Measurements from ENCODE around the gene FRMPD4.

FRMPD4 gene

DNA sequence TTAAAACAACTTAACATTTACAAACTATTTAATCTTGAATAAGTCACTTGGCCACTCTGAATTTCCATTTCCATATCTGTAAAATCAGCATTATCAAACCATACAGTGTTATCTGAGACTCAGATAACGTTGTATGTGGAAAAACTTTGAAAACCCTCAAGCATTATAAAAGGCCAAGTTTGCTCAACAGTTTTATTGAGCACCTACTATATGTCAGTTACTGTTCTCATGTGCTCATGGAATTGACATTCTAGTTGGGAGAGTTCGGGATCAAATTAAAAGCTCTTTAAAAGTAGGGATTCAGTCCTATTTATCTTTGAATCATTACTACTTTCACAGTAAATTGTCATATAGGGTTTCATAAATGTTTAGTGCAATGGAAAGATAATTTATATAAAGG is 97.9 kb downstream of the FRMPD4 start:
- no peak for TF ChIP-seq ZFX (IDR thresholded peaks at IDR 0.05)
- TF ChIP-seq, protein P1, sequence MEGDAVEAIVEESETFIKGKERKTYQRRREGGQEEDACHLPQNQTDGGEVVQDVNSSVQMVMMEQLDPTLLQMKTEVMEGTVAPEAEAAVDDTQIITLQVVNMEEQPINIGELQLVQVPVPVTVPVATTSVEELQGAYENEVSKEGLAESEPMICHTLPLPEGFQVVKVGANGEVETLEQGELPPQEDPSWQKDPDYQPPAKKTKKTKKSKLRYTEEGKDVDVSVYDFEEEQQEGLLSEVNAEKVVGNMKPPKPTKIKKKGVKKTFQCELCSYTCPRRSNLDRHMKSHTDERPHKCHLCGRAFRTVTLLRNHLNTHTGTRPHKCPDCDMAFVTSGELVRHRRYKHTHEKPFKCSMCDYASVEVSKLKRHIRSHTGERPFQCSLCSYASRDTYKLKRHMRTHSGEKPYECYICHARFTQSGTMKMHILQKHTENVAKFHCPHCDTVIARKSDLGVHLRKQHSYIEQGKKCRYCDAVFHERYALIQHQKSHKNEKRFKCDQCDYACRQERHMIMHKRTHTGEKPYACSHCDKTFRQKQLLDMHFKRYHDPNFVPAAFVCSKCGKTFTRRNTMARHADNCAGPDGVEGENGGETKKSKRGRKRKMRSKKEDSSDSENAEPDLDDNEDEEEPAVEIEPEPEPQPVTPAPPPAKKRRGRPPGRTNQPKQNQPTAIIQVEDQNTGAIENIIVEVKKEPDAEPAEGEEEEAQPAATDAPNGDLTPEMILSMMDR (conservative IDR thresholded peaks at IDR 0.05) = no peak
- no peak overlapping the region for H3K27ac ChIP-seq

DNA sequence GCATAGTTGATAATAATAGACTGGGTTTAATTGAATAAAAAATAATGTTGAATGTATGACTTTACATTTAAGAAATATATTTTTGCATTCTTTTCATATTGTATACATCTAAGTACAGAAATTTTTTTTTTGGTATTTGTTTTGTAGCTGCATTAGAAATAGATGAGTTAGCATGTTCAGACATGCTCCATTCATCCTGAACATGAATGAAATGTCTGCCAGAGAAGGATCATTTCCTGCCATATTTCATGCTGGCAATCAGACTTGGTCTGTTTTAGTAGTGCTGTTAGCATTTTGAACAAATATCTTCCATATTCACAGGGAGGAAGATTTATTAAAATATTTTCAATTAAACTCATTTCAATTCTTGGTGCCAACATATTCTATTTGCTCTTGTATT is 98.9 kb downstream of the FRMPD4 start:
- H3K27ac ChIP-seq = no peak overlapping the region
- TF ChIP-seq ZFX (IDR thresholded peaks at IDR 0.05) = no peak
- TF ChIP-seq, protein P1 (conservative IDR thresholded peaks at IDR 0.05) = no peak

DNA sequence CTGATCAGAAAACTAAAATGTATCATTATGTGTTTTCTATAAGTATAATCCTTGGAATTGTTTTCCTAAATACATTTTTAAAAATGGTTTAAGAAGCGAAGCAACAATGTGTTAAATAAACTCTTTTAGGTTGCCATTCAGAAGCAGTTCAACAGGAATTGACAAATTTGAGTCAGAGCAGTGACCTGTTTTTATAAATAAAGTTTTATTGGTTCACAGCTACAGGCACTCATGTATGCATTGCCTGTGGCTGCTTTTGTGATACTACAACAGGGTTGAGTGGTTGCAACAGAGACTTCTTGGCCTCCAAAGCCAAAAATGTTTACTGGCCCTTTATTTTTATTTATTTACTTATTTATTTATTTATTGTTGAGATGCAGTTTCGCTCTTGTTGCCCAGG is 99.5 kb downstream of the FRMPD4 start:
- no peak for TF ChIP-seq ZFX (IDR thresholded peaks at IDR 0.05)
- TF ChIP-seq, protein P1 (conservative IDR thresholded peaks at IDR 0.05) = no peak
- H3K27ac ChIP-seq = no peak overlapping the region

DNA sequence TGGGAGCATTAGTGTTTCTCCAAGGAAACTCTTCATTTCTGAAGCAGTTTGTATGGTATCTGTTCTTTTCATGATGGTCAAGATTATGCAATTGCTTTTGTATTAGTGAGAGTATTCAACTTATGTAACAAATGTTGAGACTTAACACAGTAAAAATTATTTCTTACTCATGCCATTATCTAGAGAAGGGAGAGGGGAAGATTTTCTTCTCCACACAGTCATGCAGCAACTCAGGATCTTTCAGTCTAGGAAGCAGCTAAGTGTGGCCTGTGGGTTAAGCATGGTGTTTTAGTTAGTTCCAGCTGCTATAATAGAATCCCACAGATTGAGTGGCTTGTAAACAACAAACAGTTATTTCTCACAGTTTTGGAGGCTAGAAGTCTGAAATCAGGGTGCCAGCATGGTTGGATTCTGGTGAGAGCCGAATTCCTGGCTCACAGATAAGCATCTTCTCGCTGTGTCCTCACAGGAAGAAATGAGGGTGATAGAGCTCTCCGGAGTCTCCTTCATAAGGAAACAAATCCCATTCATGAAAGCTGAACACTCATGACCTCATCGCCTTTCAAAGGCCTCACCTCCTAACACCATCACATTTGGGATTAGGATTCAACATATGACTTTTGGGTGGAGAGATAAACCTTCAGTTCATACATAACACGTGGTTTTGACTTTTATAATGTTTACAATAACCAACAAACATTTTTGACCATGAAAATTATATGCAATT is 101.2 kb downstream of the FRMPD4 start:
- TF ChIP-seq ZFX (IDR thresholded peaks at IDR 0.05) = no peak
- TF ChIP-seq, protein P1 (conservative IDR thresholded peaks at IDR 0.05) = no peak
- no peak overlapping the region for H3K27ac ChIP-seq

DNA sequence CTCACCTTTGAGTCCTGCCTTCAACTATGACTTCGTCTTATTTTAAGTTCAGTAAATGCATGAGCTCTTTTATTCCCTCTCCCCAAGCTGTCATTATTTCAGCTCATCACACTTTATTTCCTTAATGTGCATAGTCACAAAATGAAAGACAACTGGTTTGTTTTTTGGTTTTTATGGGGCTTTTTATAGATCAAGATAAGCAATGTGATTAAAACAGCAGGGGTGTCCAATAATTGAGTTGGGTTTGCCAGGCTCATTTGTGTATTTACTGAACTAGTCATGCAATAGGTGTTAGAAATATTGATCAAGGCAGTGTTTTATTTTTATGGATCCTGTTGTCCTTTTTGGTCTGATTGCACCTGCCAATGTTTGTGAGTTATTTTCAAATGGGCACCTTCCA is 102.2 kb downstream of the FRMPD4 start:
- H3K27ac ChIP-seq = no peak overlapping the region
- TF ChIP-seq, protein P1 (conservative IDR thresholded peaks at IDR 0.05) = no peak
- TF ChIP-seq ZFX (IDR thresholded peaks at IDR 0.05) = no peak

DNA sequence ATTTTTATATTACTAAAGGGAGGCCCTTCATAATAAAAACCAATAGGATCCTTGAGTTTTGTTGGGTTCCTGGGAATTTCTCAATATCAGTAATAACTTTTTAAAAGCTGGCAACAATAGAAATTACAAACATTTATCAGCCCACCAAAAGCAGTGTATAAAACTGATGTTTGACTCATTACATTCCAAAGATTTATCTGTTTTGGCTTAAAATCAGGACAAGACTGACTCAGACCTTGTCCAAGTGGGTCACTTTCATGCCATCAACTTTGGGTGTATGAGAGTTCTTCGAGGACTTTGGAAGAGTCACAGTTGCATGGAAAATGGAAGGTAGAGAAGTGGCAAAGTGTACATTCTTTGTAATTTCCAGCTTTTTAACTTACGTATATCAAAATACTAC is 102.8 kb downstream of the FRMPD4 start:
- H3K27ac ChIP-seq = no peak overlapping the region
- TF ChIP-seq, protein P1 (conservative IDR thresholded peaks at IDR 0.05) = no peak
- no peak for TF ChIP-seq ZFX (IDR thresholded peaks at IDR 0.05)

DNA sequence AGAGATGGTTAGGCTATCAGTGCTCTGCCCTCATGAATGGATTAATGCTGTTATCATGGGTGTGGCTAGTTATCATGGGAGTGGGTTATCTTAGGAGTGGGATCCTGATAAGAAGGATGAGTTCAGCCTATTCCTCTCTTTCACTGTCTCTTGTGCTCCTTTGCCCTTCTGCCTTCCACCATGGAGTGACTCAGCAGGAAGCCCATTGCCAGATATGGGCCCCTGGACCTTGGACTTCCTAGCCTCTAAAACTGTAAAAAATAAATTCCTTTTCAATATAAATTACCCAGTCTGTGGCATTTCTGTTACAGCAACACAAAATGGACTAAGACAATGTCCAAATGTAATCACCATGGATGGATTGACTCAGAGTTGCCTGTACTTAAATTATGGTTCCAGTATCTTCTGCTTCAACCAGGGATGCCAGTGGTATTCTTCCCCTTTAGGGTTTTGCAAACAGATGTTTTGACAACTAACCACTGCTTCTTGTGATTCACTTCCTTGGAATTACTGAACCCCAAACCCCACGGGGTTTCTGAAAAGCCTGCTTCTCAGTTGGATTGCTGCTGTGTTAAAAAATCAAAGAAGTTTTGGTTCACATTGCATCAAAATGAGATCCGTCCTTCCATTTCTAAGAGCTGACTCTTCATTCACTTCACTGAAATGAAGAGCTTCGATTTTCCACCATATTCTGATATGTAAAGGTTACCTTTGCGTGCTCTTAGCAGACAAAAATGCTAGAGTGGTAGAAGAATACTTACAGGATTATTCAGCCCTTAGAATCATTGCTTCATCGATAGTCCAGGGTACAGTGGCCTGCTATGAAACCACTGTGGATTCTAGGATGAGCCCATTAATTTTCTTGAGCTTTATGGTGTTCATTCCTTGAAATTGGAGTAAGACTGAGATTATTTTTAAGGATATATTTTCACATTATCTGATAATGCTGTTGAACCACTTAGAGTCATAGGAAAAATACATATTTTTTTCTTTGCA is 107.7 kb downstream of the FRMPD4 start:
- H3K27ac ChIP-seq = no peak overlapping the region
- TF ChIP-seq, protein P1 (conservative IDR thresholded peaks at IDR 0.05) = no peak
- no peak for TF ChIP-seq ZFX (IDR thresholded peaks at IDR 0.05)
